Tibial nerve (tissue), 3 donors: Measurements from ENCODE around the gene ARAP1.

Source experiments
- POLR2A ChIP-seq, 2 donors: fragments of 450-650 bp; IDR thresholded peaks; one replicate each; pipeline ENCODE4 v1.6.1; 2017; ENCODE audit warnings: antibody characterized with exemption in 2 of 2, mild to moderate bottlenecking in 2 of 2, moderate library complexity in 2 of 2
- TF ChIP-seq, protein P1 (sequence below), 5 experiments: fragments of 200-600 bp in 3 of 5; fragments of 450-650 bp in 2 of 5; sonication (generic) in 3 of 5; IDR thresholded peaks; one replicate each; pipeline ENCODE4 v1.5.1; 2016 to 2019; ENCODE audit warnings: antibody characterized with exemption in 5 of 5, mild to moderate bottlenecking in 3 of 5, moderate library complexity in 2 of 5

DNA sequence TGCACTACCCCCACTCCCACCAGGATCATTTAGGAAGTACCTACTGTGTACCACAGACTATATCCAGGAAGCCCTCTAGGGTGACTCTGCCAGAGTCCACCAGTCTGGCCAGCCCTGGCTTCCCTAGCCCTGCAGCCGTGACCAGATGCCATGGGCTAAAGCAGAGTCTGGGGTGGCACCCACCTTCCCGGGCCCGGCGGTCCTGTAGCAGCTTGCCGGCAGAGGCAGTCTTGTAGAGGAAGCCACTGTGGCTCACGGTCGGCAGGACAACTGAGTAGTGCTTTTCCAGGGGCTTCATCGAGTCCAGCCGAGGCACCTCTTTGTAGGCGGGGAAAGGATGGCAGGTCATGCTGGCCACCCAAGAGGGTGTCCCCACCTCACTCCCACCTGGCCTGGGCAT lies 50.7 kb downstream of the ARAP1 start:
- TF ChIP-seq, protein P1, sequence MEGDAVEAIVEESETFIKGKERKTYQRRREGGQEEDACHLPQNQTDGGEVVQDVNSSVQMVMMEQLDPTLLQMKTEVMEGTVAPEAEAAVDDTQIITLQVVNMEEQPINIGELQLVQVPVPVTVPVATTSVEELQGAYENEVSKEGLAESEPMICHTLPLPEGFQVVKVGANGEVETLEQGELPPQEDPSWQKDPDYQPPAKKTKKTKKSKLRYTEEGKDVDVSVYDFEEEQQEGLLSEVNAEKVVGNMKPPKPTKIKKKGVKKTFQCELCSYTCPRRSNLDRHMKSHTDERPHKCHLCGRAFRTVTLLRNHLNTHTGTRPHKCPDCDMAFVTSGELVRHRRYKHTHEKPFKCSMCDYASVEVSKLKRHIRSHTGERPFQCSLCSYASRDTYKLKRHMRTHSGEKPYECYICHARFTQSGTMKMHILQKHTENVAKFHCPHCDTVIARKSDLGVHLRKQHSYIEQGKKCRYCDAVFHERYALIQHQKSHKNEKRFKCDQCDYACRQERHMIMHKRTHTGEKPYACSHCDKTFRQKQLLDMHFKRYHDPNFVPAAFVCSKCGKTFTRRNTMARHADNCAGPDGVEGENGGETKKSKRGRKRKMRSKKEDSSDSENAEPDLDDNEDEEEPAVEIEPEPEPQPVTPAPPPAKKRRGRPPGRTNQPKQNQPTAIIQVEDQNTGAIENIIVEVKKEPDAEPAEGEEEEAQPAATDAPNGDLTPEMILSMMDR (IDR thresholded peaks at IDR 0.05): no peak
- TF ChIP-seq POLR2A (IDR thresholded peaks at IDR 0.05): no peak
